Measurements from ENCODE around the gene KLK14. TPM values are rescaled to one million over a fixed set of nuclear protein-coding genes. Genes with fewer than 3 reads are reported as not detected.

KLK14 gene
- total and polyA plus RNA-seq, 2 of the 8 experiments (the other 6 are each of a cell fraction or from before 2014, with no cell fraction given), result 0.09 to 1.2 TPM

- TF ChIP-seq RFX5 (IDR thresholded peaks at IDR 0.05; ENCODE audit: borderline replicate concordance, low read depth, low read length), result no peak
- no peak for TF ChIP-seq CBX5 (IDR thresholded peaks at IDR 0.05; ENCODE audit: low read depth, low read length)
- TF ChIP-seq SIN3A (conservative IDR thresholded peaks at IDR 0.05 in 1 of 2, IDR thresholded peaks at IDR 0.05 in 1 of 2; ENCODE audit: low read depth in 1 of 2, low read length in 2 of 2), result no peak
- TF ChIP-seq BRCA1 (IDR thresholded peaks at IDR 0.05; ENCODE audit: low read depth, low read length), result no peak
Measured at GRCh38 chr19:51031880-51032225, 50.8 kb downstream of the KLK14 start (continued).
